ENCODE measurements around the gene ZNF317.

ZNF317 gene

DNA sequence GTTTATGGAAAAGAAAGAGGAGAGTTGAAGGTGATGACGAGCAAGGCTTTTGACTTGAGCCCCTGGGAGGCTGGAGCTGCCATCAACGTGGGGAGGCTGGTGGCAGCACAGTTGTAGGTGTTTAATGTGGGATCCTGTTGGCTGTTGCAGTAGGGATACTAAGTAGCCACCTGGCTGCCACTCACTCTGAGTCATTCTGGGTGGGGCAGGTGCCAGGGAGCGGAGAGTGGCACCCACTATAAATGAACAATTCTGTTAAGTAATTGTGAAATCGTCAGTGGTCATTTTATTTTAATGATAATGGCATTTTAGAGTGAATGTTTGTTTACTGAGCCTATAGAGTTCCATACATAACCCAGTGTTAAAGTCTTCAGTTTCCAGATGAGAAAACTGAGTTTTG, 9.8 kb downstream of the ZNF317 start:
- no peak for DNase-seq (ENCODE audit: low read depth in 1 of 2, low spot score in 1 of 2)
- in situ Hi-C loops (cut with HindIII; ENCODE audit: low pct_unique_long_range_greater_than_20kb, low sequenced_read_pairs), result no loop called here
- no peak for TF ChIP-seq JUND (IDR thresholded peaks at IDR 0.05; ENCODE audit: low read depth)

DNA sequence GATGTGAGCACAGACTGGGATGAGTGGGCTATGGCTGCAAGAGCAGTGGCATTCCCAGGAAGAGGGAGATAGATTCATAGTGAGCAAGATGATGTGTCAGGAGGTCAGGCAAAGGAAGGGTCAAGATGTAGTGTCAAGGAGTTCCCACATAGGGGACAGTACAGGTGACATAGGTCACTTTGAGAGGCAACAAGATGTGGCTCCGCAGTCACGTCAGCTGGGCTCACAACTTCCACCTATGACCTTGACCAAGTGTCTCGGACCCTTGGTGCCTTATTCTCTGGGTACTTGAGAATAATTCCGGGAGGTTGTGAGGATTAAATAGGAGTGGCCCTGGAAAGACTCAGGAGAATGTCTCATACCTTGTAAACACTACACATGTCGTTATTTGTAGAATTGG, 10.5 kb downstream of the ZNF317 start:
- DNase-seq (ENCODE audit: low read depth in 1 of 2, low spot score in 1 of 2), result no peak
- TF ChIP-seq JUND (IDR thresholded peaks at IDR 0.05; ENCODE audit: low read depth), result no peak
- in situ Hi-C loops (cut with HindIII; ENCODE audit: low pct_unique_long_range_greater_than_20kb, low sequenced_read_pairs), result no loop called here

DNA sequence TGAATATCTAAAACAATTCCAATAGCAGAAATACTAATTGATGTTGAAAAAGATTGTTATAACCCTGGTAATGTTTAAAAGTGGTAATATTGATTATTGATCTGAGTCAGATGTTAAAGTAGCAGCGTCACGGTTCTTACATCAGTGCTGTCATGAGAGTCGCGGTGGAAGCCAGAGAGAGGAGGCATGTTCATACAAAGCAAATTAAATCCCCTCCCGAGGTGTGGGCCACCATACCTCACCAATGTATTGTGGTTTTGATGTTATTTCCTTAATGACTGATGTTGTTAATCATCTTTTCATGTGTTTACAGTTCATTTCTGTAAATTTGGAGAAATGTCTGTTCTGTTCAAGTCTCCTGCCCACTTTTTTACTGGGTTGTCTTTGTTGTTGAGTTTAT, 11.2 kb downstream of the ZNF317 start:
- in situ Hi-C loops (cut with HindIII; ENCODE audit: low pct_unique_long_range_greater_than_20kb, low sequenced_read_pairs), result no loop called here
- no peak for TF ChIP-seq JUND (IDR thresholded peaks at IDR 0.05; ENCODE audit: low read depth)
- no peak for DNase-seq (ENCODE audit: low read depth in 1 of 2, low spot score in 1 of 2)

DNA sequence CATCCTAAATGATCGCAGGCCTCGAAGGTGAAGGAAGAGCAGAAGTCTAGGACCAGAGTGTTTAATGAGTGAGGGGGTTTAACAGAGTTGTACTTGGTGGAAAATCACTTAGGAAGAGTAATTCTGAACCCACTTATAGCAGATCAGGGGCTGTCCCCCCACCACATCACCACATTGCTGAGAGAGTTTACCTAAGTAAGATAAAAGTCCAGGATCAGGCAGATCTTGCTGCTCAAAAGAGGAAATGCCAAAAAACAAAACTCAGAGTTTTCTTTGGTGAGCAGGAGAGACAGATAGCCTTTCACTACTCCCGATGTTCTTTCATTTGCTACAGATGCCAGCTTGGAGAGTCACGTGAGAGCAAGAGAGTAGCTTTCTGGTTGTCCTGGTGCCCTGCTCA, 15.4 kb downstream of the ZNF317 start:
- no peak for TF ChIP-seq JUND (IDR thresholded peaks at IDR 0.05; ENCODE audit: low read depth)
- in situ Hi-C loops (cut with HindIII; ENCODE audit: low pct_unique_long_range_greater_than_20kb, low sequenced_read_pairs), result no loop called here

DNA sequence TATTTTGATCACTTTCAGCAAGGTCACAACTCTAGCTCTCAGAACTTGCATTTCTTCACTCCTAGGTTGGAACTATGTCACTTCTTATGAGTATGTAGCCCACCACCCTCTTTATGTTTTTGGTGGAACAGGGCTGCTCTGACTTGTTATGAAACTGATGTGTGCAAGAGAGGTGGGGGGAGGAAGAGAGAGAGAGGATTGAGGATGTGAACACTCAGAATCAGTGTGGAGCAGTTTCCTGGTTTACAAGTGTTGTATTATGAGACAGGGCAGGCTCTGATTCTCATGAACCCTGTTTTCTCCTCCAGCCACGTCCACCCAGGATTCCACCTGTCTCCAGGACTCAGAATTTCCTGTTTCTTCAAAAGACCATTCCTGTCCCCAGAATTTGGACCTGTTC, 16.1 kb downstream of the ZNF317 start:
- in situ Hi-C loops (cut with HindIII; ENCODE audit: low pct_unique_long_range_greater_than_20kb, low sequenced_read_pairs), result no loop called here
- no peak for TF ChIP-seq JUND (IDR thresholded peaks at IDR 0.05; ENCODE audit: low read depth)
- no peak for DNase-seq (ENCODE audit: low read depth in 1 of 2, low spot score in 1 of 2)

More for the DNA sequence above, 15.4 kb downstream of the ZNF317 start:
- no peak for DNase-seq (ENCODE audit: low read depth in 1 of 2, low spot score in 1 of 2)

DNA sequence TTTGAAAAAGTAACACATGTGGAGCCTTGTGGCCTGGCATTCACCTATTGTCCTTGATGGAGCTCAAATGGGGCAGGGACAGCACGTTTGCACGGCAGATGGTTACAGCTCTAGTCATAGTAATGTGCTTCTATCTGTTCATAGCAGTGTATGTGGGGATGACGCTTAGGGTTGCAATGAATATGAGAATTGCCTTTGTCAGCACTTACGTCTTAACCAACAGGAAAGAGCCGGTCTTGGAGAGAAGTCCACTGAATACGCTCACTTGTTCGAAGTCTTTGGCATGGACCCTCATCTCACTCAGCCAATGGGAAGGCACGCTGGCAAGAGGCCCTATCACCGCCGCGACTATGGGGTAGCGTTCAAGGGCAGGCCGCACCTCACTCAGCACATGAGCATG, 19.7 kb downstream of the ZNF317 start:
- TF ChIP-seq JUND (IDR thresholded peaks at IDR 0.05; ENCODE audit: low read depth), result no peak
- in situ Hi-C loops (cut with HindIII; ENCODE audit: low pct_unique_long_range_greater_than_20kb, low sequenced_read_pairs), result no loop called here
- DNase-seq (ENCODE audit: low read depth in 1 of 2, low spot score in 1 of 2), result no peak

DNA sequence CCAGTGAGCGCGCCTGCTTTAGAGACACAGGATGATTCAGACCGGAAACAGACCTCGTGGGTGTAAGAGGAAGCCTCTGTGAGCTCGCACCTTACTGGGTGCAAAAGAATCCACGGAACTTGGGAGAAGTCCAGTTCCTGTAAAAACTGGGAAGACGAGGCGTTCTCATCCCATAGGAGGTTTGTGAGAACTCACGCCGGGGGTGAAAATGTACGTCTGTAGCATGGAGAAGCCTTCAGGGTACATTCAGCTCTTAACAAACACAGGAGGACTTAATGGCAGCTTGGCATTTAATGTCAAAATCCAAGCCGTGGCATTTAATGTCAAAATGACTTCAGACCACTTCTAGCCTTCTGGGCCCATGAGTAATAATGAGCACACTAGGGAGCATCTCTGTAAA, 21.2 kb downstream of the ZNF317 start:
- in situ Hi-C loops (cut with HindIII; ENCODE audit: low pct_unique_long_range_greater_than_20kb, low sequenced_read_pairs), result no loop called here
- TF ChIP-seq JUND (IDR thresholded peaks at IDR 0.05; ENCODE audit: low read depth), result no peak
- no peak for DNase-seq (ENCODE audit: low read depth in 1 of 2, low spot score in 1 of 2)

DNA sequence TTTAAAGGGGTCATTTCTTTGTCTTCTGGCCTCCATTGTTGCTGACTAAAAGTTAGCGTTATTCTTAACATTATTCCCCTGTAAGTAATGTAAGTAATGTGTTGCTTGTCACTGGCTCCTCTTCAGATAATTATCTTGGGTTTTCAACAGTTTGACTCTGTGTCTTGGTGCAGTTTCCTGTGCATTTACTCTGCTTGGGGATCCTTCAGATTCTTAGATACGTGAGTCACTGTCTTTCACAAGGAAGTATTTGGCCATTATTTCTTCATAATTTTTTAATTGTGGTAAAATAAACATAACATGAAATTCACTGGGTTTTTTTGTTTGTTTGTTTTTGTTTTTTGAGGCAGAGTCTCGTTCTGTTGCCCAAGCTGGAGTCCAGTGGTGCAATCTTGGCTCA, 25.1 kb downstream of the ZNF317 start:
- no peak for DNase-seq (ENCODE audit: low read depth in 1 of 2, low spot score in 1 of 2)
- no peak for TF ChIP-seq JUND (IDR thresholded peaks at IDR 0.05; ENCODE audit: low read depth)
- in situ Hi-C loops (cut with HindIII; ENCODE audit: low pct_unique_long_range_greater_than_20kb, low sequenced_read_pairs), result no loop called here

DNA sequence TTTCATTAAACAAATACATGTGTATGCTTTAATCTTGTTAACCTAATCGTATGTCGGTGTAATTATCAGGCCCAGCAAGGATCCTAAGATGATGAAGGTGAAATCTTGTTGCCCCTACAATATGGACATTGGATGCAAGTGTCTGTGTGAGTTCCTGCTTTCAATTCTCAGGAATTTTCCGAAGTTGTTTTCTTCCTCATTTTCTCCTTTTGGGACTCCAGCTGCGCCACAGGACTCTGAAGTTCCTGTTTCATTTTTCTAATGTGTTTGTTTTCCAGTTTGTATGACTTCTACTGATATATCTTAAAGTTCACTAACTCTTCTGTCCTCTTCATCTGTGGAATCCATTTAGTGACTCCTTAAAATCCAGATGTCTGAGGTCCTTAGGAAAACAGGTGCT, 26.6 kb downstream of the ZNF317 start:
- in situ Hi-C loops (cut with HindIII; ENCODE audit: low pct_unique_long_range_greater_than_20kb, low sequenced_read_pairs), result no loop called here
- TF ChIP-seq JUND (IDR thresholded peaks at IDR 0.05; ENCODE audit: low read depth), result no peak
- no peak for DNase-seq (ENCODE audit: low read depth in 1 of 2, low spot score in 1 of 2)

DNA sequence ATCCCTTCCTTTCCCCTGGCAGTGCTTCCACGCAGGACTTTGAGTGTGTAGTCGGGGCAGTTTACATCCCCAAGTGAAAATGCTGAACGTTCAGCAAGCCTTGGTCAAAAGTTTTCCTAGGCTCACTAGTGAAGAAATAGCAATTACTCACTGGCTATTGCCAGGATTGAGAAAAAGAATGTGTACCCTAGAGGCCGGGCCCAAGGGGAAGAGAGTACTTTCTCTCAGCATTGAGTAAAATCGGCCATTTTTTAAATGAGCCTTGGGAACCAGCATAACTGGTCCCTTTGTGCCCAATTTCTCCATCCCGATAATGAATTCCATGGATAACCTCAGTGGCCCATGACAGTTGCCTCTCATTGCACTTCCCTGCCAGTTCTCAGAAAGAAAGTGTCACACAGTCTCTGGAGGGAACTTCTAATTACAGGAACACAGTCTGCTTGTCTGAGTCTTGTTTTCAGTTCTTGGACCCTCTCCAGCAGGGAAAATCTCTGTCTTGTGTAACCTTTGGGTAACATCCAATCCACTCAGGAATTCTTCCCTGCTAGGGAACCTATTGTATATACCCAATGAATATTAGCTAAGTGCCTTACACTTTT, 31.3 kb downstream of the ZNF317 start:
- DNase-seq (ENCODE audit: low read depth in 1 of 2, low spot score in 1 of 2), result no peak
- in situ Hi-C loops (cut with HindIII; ENCODE audit: low pct_unique_long_range_greater_than_20kb, low sequenced_read_pairs), result no loop called here

DNA sequence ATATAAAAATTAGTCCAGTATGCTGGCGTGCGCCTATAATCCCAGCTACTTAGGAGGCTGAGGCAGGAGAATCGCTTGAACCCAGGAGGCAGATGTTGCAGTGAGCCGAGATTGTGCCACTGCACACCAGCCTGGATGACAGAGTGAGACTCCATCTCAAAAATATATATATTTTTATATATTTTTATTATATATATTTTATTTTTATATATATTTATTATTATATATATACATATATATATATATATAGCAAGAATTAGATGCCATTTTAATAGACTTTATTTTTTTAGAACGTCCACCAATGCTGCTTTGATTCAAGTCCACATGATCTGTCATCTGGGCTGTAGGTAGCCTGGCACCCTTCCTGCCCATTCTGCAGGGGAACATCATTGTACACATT, 35.1 kb downstream of the ZNF317 start:
- in situ Hi-C loops (cut with HindIII; ENCODE audit: low pct_unique_long_range_greater_than_20kb, low sequenced_read_pairs), result no loop called here
- no peak for DNase-seq (ENCODE audit: low read depth in 1 of 2, low spot score in 1 of 2)
- no peak for TF ChIP-seq JUND (IDR thresholded peaks at IDR 0.05; ENCODE audit: low read depth)

More for the DNA sequence above, 31.3 kb downstream of the ZNF317 start:
- no peak for TF ChIP-seq JUND (IDR thresholded peaks at IDR 0.05; ENCODE audit: low read depth)

DNA sequence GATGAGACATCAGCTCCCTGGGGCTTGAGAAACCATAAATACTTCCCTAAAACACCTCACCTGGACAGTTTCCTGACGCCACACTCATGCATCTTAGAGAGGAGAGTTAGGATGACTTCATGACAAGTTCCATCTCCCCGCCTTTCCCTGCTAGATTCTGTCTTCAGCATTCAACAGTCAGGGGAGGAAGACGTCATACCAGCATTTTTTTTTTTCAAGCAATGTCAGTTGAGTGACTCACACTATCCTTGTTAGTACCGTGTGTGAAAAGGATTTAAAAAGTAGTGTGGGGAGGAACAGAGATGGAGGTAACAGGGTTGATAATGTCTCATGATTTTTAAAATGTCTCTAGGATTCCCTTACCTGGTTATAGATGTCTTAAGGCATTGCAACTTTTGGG, 38.7 kb downstream of the ZNF317 start, which contains the start of gene OR7D2:
Gene OR7D2 (plus strand): TSS at position 79 of the 400 bp plus-strand sequence. CDS start 6,803 bp downstream, outside the sequence.
- no peak for TF ChIP-seq JUND (IDR thresholded peaks at IDR 0.05; ENCODE audit: low read depth)
- no peak for DNase-seq (ENCODE audit: low read depth in 1 of 2, low spot score in 1 of 2)
- in situ Hi-C loops (cut with HindIII; ENCODE audit: low pct_unique_long_range_greater_than_20kb, low sequenced_read_pairs), result no loop called here

DNA sequence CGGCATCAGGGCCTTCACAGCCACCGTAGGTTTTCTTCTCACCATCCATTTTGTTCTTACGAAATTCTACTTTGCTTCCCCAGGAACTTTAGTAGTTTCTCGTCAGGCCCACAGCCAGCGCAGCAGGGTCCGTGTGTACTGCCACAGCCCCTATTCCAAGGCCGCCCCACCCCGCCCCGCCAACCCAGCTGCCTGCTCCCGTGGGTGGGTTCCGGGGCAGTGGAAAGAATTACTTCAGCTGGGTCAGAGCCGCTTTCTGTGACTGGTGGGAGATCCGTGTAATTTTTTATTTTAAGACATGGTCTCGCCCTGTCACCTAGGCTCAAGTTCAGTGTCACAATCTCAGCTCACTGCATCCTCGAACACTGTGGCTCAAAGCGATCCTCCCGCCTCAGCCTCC, 42.8 kb downstream of the ZNF317 start:
- no peak for TF ChIP-seq JUND (IDR thresholded peaks at IDR 0.05; ENCODE audit: low read depth)
- in situ Hi-C loops (cut with HindIII; ENCODE audit: low pct_unique_long_range_greater_than_20kb, low sequenced_read_pairs), result no loop called here

DNA sequence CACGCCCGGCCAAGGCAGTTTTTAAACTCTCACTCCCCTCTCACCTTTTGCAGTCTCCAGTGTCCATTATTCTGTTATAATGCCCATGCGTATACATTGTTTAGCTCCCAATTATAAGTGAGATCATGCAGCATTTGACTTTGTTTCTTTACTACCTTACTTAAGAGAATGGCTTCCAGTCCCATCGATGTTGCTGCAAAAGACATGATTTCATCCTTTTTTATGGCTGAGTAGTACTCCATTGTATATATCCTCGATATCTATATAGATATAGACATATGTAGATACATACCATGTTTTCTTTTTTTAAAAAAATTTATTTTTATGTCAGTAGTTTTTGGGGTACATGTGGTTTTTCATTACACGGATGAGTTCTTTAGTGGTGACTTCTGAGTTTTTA, 47.0 kb downstream of the ZNF317 start:
- in situ Hi-C loops (cut with HindIII; ENCODE audit: low pct_unique_long_range_greater_than_20kb, low sequenced_read_pairs), result no loop called here
- TF ChIP-seq JUND (IDR thresholded peaks at IDR 0.05; ENCODE audit: low read depth), result no peak
- DNase-seq (ENCODE audit: low read depth in 1 of 2, low spot score in 1 of 2), result no peak

More for the DNA sequence above, 42.8 kb downstream of the ZNF317 start:
- DNase-seq (ENCODE audit: low read depth in 1 of 2, low spot score in 1 of 2), result no peak

Data from T47D (cell line).